Suprapubic skin (tissue), 3 donors: ENCODE measurements around the gene MAP7D2.

ENCODE experiments used
- CTCF ChIP-seq, 2 donors: fragments of 200-600 bp in 1 of 2; fragments of 450-650 bp in 1 of 2; sonication (generic) in 1 of 2; IDR thresholded peaks; one replicate each; pipeline ENCODE4 v1.5.1; 2016 to 2019; ENCODE audit warnings: antibody characterized with exemption in 2 of 2, mild to moderate bottlenecking in 1 of 2, moderate library complexity in 1 of 2
- EP300 ChIP-seq: sonication (generic); formaldehyde crosslinking; IDR thresholded peaks from one replicate; pipeline ENCODE4 v1.6.1; 2017; ENCODE audit warnings: antibody characterized with exemption
- POLR2A ChIP-seq, 2 donors: fragments of 450-650 bp; IDR thresholded peaks; one replicate each; pipeline ENCODE4 v1.6.1; 2017; ENCODE audit warnings: antibody characterized with exemption in 2 of 2, mild to moderate bottlenecking in 2 of 2, moderate library complexity in 2 of 2

DNA sequence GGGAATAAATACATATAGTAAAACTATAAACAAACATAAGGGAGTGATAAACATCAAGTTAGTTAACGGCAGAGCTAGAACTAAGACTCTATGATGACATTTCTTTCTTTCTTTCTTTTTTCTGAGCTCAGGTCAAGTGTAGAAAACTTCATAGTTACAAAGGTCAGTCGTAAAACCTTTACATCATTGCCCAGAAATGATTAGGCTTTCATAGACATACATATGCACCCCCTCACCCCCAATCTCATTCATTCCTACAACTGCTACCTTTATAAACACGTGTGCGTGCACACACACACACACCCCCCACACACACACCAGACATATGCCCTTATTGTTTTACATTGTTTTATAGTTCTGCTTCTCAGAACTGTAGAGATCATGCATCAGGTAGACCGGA lies 19.2 kb upstream of the MAP7D2 start:
- no peak for TF ChIP-seq CTCF (IDR thresholded peaks at IDR 0.05)
- TF ChIP-seq POLR2A (IDR thresholded peaks at IDR 0.05), result no peak
- TF ChIP-seq EP300, result no peak
